Body of pancreas (tissue), 4 donors: ENCODE measurements around the gene MAP4K3.

Experiments
- CTCF ChIP-seq, 7 experiments: fragments of 450-650 bp in 4 of 7; fragments of 200-600 bp in 3 of 7; sonication (generic) in 3 of 7; IDR thresholded peaks; one replicate each; pipeline ENCODE4 v1.5.1; 2016 to 2019; ENCODE audit warnings: antibody characterized with exemption in 7 of 7
- POLR2A ChIP-seq, 3 donors: fragments of 450-650 bp; IDR thresholded peaks; one replicate each; pipeline ENCODE4 v1.6.1; 2016; ENCODE audit warnings: antibody characterized with exemption in 3 of 3, mild to moderate bottlenecking in 2 of 3

DNA sequence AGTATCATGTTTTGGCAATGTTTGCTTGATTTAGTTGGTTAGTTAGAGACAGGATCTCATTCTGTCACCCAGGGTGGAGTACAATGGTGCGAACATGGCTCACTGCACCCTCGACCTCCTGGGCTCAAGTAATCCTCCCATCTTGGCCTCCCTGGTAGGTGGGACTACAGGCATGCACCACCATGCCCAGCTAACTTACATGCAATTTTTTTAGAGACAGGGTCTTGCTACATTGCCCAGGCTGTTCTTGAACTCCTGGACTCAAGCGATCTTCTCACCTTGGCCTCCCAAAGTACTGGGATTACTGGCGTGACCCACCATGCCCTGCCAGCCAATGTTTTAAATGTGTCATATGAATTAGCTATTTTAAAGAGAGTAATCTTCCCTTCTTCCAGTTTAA, 177.0 kb downstream of the MAP4K3 start:
- no peak for TF ChIP-seq CTCF (IDR thresholded peaks at IDR 0.05)
- no peak for TF ChIP-seq POLR2A (IDR thresholded peaks at IDR 0.05)
